HL-60 (cell line): ENCODE results near the gene IDH3B.

Experiments used
- DNase-seq, 2 experiments: peaks; one replicate each; pipeline ENCODE4 v3.0.0-alpha.2; 2010 to 2020; ENCODE audit warnings: low read depth in 1 of 2, low spot score in 1 of 2
- H3K27ac ChIP-seq: fragments of 250-450 bp; sonication (Bioruptor Pico); replicated peaks from 2 replicates; pipeline ENCODE4 v1.5.1; 2020; ENCODE audit warnings: mild to moderate bottlenecking, moderate library complexity
- H3K27me3 ChIP-seq: fragments of 250-450 bp; sonication (Bioruptor Pico); 2 replicates; pipeline ENCODE4 v1.5.1; 2021; ENCODE audit warnings: mild to moderate bottlenecking, moderate library complexity; ENCODE audit not compliant: insufficient read depth, poor library complexity, severe bottlenecking
- H3K4me3 ChIP-seq: replicated peaks from 2 replicates; pipeline ENCODE4 v1.5.1; 2011; ENCODE audit warnings: mild to moderate bottlenecking, control low read depth, low read length; ENCODE audit not compliant: insufficient read depth
- GABPA ChIP-seq: IDR thresholded peaks from 2 replicates; pipeline ENCODE4 v1.6.1; 2012; ENCODE audit warnings: low read depth
- POLR2AphosphoS5 ChIP-seq: IDR thresholded peaks from 2 replicates; pipeline ENCODE4 v1.6.1; 2012; ENCODE audit warnings: low read depth
- SPI1 ChIP-seq: IDR thresholded peaks from 2 replicates; pipeline ENCODE4 v1.6.1; 2012; ENCODE audit warnings: low read depth, mild to moderate bottlenecking, borderline replicate concordance
- TF ChIP-seq, protein P1 (sequence below): IDR thresholded peaks from one replicate; pipeline ENCODE4 v1.5.1; 2011; ENCODE audit warnings: low read length, control low read depth, inconsistent platforms; ENCODE audit not compliant: insufficient read depth
- TF ChIP-seq, protein P2 (sequence below): IDR thresholded peaks from 2 replicates; pipeline ENCODE4 v1.6.1; 2012; ENCODE audit warnings: low read depth; ENCODE audit not compliant: insufficient replicate concordance

IDH3B gene

DNA sequence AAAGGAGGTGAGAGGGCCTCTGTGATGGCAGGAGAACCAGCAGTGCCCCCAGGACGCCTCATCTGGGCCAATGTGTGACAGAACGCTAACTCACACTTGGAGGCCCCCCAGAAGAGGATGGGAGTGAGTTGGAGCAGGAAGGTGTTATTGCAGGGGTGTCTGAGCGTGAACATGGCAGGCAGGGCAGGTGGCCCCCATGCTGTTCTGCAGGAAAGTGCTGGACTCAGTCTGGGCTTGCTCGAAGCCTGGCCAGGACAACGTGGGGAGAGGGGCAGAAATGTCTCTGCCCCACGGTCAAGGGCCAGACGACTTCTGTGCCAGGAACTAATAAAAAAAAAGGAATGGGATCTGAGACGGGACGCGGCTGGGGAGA is 27.6 kb upstream of the IDH3B start:
- Histone ChIP-seq H3K27me3 (peaks cover 39% of the 10 kb centered on the region), H3K27ac (no peak overlapping the region), H3K4me3 (no peak overlapping the region)
- TF ChIP-seq, protein P1, sequence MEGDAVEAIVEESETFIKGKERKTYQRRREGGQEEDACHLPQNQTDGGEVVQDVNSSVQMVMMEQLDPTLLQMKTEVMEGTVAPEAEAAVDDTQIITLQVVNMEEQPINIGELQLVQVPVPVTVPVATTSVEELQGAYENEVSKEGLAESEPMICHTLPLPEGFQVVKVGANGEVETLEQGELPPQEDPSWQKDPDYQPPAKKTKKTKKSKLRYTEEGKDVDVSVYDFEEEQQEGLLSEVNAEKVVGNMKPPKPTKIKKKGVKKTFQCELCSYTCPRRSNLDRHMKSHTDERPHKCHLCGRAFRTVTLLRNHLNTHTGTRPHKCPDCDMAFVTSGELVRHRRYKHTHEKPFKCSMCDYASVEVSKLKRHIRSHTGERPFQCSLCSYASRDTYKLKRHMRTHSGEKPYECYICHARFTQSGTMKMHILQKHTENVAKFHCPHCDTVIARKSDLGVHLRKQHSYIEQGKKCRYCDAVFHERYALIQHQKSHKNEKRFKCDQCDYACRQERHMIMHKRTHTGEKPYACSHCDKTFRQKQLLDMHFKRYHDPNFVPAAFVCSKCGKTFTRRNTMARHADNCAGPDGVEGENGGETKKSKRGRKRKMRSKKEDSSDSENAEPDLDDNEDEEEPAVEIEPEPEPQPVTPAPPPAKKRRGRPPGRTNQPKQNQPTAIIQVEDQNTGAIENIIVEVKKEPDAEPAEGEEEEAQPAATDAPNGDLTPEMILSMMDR, result no peak
- TF ChIP-seq SPI1 (no peak), POLR2AphosphoS5 (no peak), GABPA (no peak)
- TF ChIP-seq, protein P2, sequence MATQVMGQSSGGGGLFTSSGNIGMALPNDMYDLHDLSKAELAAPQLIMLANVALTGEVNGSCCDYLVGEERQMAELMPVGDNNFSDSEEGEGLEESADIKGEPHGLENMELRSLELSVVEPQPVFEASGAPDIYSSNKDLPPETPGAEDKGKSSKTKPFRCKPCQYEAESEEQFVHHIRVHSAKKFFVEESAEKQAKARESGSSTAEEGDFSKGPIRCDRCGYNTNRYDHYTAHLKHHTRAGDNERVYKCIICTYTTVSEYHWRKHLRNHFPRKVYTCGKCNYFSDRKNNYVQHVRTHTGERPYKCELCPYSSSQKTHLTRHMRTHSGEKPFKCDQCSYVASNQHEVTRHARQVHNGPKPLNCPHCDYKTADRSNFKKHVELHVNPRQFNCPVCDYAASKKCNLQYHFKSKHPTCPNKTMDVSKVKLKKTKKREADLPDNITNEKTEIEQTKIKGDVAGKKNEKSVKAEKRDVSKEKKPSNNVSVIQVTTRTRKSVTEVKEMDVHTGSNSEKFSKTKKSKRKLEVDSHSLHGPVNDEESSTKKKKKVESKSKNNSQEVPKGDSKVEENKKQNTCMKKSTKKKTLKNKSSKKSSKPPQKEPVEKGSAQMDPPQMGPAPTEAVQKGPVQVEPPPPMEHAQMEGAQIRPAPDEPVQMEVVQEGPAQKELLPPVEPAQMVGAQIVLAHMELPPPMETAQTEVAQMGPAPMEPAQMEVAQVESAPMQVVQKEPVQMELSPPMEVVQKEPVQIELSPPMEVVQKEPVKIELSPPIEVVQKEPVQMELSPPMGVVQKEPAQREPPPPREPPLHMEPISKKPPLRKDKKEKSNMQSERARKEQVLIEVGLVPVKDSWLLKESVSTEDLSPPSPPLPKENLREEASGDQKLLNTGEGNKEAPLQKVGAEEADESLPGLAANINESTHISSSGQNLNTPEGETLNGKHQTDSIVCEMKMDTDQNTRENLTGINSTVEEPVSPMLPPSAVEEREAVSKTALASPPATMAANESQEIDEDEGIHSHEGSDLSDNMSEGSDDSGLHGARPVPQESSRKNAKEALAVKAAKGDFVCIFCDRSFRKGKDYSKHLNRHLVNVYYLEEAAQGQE, result no peak
- no peak for DNase-seq

DNA sequence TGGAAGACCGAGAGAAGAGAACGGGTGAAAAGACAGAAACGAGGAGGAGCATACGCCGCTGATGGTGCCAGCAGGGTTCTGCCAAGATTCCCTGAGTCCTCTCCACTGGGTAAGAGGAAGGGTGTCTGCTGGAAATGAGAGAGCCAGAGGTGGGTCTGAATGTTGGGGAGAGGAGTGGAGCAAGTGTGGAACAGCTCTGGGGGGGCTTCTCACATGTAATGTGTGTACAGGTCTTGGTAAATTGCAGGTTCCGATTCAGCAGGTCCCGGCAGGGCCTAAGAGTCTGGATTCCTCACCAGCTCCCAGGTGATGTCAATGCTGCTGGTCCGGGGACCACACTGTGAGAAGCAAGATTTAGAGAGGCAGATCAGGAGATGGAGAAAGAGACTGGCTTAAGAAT is 27.1 kb upstream of the IDH3B start:
- Histone ChIP-seq H3K27me3 (peaks cover 36% of the 10 kb centered on the region), H3K4me3 (no peak overlapping the region), H3K27ac (no peak overlapping the region)
- no peak for DNase-seq
- no peak for TF ChIP-seq SPI1
- TF ChIP-seq, protein P1, result no peak
- TF ChIP-seq, protein P2, result no peak
- no peak for TF ChIP-seq POLR2AphosphoS5
- TF ChIP-seq GABPA, result no peak

DNA sequence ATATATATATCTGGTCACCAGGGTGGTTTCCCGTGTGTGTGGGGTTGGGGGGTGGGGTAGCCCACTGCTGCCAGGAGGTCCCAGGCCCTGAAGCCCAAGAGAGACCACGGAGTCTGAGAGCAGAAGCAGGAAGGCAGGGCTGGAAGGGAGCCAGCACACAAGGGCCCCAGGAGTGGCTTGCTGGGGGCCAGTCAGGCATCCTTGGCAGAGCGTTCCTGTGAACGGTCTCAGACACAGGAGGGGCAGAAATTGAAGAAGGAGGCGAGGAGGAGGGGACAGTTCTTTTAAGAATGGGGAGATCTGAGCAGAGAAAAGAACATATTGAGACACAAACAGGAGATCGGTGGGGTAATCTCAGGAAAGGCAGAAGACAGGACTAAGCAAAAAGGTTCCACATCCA is 26.7 kb upstream of the IDH3B start:
- peaks cover 32% of the 10 kb centered on the region for H3K27me3 ChIP-seq
- H3K27ac ChIP-seq, result no peak overlapping the region
- DNase-seq, result no peak
- TF ChIP-seq, protein P2, result no peak
- no peak for TF ChIP-seq SPI1
- no peak for TF ChIP-seq GABPA
- TF ChIP-seq POLR2AphosphoS5, result no peak
- TF ChIP-seq, protein P1, result no peak
- no peak overlapping the region for H3K4me3 ChIP-seq
